ENCODE data around the gene MYZAP.

DNA sequence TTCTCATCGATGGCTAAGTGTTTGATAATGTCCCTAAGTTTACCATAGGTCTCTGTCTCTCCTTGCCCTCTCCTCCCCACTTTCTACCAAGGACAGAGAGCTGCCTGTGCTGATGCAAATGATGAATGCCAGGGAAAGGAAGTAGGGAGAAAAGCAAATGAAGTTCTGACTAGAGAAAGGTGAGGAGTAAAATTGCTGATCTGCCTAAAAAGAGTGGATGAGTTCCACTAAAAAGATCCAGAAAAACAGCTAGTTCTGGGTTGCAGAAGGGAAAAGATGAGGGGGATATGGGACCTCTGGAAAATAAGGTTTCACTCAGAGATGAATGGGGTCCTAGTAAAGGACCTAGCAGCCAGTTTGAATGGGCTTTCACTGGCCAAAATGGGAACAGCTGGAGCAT lies 13.8 kb downstream of the MYZAP start:
- TF ChIP-seq, protein P1, sequence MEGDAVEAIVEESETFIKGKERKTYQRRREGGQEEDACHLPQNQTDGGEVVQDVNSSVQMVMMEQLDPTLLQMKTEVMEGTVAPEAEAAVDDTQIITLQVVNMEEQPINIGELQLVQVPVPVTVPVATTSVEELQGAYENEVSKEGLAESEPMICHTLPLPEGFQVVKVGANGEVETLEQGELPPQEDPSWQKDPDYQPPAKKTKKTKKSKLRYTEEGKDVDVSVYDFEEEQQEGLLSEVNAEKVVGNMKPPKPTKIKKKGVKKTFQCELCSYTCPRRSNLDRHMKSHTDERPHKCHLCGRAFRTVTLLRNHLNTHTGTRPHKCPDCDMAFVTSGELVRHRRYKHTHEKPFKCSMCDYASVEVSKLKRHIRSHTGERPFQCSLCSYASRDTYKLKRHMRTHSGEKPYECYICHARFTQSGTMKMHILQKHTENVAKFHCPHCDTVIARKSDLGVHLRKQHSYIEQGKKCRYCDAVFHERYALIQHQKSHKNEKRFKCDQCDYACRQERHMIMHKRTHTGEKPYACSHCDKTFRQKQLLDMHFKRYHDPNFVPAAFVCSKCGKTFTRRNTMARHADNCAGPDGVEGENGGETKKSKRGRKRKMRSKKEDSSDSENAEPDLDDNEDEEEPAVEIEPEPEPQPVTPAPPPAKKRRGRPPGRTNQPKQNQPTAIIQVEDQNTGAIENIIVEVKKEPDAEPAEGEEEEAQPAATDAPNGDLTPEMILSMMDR (IDR thresholded peaks at IDR 0.05; ENCODE audit: poor library complexity, severe bottlenecking): no peak
- TF ChIP-seq, protein P2, sequence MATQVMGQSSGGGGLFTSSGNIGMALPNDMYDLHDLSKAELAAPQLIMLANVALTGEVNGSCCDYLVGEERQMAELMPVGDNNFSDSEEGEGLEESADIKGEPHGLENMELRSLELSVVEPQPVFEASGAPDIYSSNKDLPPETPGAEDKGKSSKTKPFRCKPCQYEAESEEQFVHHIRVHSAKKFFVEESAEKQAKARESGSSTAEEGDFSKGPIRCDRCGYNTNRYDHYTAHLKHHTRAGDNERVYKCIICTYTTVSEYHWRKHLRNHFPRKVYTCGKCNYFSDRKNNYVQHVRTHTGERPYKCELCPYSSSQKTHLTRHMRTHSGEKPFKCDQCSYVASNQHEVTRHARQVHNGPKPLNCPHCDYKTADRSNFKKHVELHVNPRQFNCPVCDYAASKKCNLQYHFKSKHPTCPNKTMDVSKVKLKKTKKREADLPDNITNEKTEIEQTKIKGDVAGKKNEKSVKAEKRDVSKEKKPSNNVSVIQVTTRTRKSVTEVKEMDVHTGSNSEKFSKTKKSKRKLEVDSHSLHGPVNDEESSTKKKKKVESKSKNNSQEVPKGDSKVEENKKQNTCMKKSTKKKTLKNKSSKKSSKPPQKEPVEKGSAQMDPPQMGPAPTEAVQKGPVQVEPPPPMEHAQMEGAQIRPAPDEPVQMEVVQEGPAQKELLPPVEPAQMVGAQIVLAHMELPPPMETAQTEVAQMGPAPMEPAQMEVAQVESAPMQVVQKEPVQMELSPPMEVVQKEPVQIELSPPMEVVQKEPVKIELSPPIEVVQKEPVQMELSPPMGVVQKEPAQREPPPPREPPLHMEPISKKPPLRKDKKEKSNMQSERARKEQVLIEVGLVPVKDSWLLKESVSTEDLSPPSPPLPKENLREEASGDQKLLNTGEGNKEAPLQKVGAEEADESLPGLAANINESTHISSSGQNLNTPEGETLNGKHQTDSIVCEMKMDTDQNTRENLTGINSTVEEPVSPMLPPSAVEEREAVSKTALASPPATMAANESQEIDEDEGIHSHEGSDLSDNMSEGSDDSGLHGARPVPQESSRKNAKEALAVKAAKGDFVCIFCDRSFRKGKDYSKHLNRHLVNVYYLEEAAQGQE (IDR thresholded peaks at IDR 0.05; ENCODE audit: borderline replicate concordance): no peak
- TF ChIP-seq POLR2AphosphoS5 (IDR thresholded peaks at IDR 0.05): no peak
